ENCODE data around the gene THBS2. TPM values are rescaled to one million over a fixed set of nuclear protein-coding genes. Genes with fewer than 3 reads are reported as not detected.
"Not testable (repeated sequence)": the region's sequence is repeated elsewhere in the genome, so short reads cannot be mapped to it uniquely, and the experiment has no call there.

Gene THBS2
- total RNA-seq, 2 experiments from 2014 or later, result not detected

DNA sequence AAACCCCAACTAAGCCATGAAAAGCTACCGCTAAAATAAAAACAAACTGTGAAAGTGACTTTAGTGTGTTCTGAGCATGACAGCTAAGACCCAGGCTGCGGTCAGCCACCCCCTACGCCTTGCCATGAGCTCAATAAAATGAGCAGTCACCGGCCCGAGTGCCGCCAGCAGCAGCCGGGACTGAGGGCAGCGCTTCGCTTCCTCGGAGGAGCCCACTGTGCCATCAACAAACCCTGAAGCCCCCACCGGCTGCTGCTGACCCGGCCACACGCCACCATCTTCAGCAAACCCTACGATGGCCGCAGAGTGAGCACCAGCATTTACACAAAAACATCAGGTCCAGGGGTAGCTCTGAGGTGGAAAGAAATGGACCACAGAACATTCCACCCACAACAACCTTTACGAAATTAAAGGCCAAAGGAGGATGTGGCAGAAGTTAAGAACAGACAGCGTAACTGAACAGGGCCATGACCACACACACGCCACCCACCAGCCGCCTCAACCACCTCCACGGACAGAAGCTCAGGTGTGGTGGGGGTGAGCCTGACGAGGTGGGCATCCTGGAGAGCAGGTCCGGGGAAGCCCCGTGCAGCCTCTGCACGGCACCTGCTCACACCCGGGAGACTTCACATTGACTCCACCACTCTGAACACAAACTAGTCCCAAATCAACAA, 67.0 kb downstream of the THBS2 start:
- no peaks in the 10 kb centered on the region for H3K27me3 Mint-ChIP-seq

GRCh38 chr6:169185692-169186485, 67.8 kb downstream of the THBS2 start:
- no peak for DNase-seq
- Mint-ChIP-seq H3K9me3 (no peaks in the 10 kb centered on the region), H3K4me1 (peaks cover 5% of the 10 kb centered on the region), H3K4me3 (no peak overlapping the region), H3K36me3 (no peaks in the 10 kb centered on the region), H3K27me3 (no peaks in the 10 kb centered on the region), H3K27ac (no peak overlapping the region)

More for the DNA sequence above, 67.0 kb downstream of the THBS2 start:
- Mint-ChIP-seq H3K9me3 (no peaks in the 10 kb centered on the region), H3K4me3 (no peak overlapping the region), H3K27ac (no peak overlapping the region), H3K36me3 (no peaks in the 10 kb centered on the region), H3K4me1 (peaks cover 5% of the 10 kb centered on the region)
- DNase-seq, result no peak

- no peak for DNase-seq
- Mint-ChIP-seq H3K36me3 (no peaks in the 10 kb centered on the region), H3K9me3 (no peaks in the 10 kb centered on the region), H3K4me1 (peaks cover 5% of the 10 kb centered on the region), H3K27ac (no peak overlapping the region), H3K27me3 (no peaks in the 10 kb centered on the region), H3K4me3 (no peak overlapping the region)
Observed at GRCh38 chr6:169185011-169185521, 68.6 kb downstream of the THBS2 start.

DNA sequence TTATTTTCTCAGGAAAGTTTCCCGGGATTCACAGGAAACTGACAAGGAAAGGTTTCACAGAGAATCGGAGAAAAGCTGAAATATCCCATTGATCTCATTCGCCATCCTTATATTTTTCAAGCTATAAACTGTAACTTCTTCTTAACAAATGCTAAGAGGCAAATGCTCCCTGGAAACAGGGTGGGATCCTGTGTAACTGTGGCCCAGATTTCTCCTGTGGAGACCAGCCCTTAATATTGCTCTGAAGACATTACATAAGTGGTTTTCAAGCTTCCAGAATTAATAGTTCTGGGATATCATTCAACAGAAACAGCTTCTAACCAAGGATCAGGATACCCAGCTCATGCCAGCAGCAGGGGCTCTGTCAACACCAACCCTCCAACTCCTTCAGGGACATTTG, 69.2 kb downstream of the THBS2 start:
- no peak overlapping the region for H3K27ac Mint-ChIP-seq
- no peak overlapping the region for H3K4me3 Mint-ChIP-seq
- H3K9me3 Mint-ChIP-seq, result no peaks in the 10 kb centered on the region
- peaks cover 5% of the 10 kb centered on the region for H3K4me1 Mint-ChIP-seq
- no peak for DNase-seq
- no peaks in the 10 kb centered on the region for H3K36me3 Mint-ChIP-seq
- H3K27me3 Mint-ChIP-seq, result peaks cover 2% of the 10 kb centered on the region

- Mint-ChIP-seq H3K36me3 (no peaks in the 10 kb centered on the region), H3K4me1 (peaks cover 3% of the 10 kb centered on the region), H3K9me3 (no peaks in the 10 kb centered on the region), H3K27me3 (peaks cover 4% of the 10 kb centered on the region), H3K4me3 (no peak overlapping the region), H3K27ac (no peak overlapping the region)
- DNase-seq, result no peak
Observed at GRCh38 chr6:169183233-169183632, 70.4 kb downstream of the THBS2 start.

GRCh38 chr6:169179831-169180230, 73.8 kb downstream of the THBS2 start:
- DNase-seq, H3K4me1 Mint-ChIP-seq, H3K27me3 Mint-ChIP-seq, H3K9me3 Mint-ChIP-seq, H3K4me3 Mint-ChIP-seq, H3K36me3 Mint-ChIP-seq, H3K27ac Mint-ChIP-seq: not testable (repeated sequence)

- Mint-ChIP-seq H3K4me1 (no peaks in the 10 kb centered on the region), H3K27ac (no peak overlapping the region), H3K27me3 (peaks cover 7% of the 10 kb centered on the region), H3K4me3 (no peak overlapping the region), H3K9me3 (no peaks in the 10 kb centered on the region), H3K36me3 (no peaks in the 10 kb centered on the region)
- DNase-seq, result no peak
Observed at GRCh38 chr6:169177516-169178166, 76.0 kb downstream of the THBS2 start.

DNA sequence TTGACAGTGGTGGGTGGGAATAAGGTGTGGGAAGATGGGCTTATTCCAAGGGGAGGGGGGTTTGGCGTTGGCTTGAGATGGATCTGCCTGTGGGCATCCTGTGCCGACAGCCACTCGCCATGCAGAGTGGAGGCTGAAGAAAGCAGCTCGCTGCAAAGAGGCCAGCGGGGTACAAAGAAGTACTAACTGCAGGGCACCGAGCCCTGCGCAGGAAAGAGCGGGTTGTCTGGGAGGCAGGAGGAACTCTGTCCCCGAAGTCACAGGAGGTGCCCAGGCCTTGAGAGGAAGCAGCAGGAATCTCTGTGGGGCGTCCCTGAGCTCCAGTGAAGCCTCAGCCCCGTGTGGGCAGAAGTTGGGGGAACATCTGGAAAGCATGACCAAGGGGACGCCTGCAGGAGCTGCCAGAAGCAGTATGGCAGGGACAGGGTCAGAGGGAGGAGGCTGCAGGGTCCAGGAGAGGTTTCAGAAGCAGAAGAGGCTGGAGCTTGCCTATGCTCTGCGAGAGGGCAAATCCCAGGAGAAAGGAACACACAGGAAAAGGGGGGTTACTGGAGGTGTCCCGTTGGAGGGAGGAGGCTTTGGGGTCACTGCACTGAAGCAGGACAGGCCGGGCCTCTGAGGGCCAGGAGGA, 77.2 kb downstream of the THBS2 start:
- H3K9me3 Mint-ChIP-seq, result no peaks in the 10 kb centered on the region
- peaks cover 7% of the 10 kb centered on the region for H3K27me3 Mint-ChIP-seq
- no peak overlapping the region for H3K4me3 Mint-ChIP-seq
- no peaks in the 10 kb centered on the region for H3K36me3 Mint-ChIP-seq
- no peak for DNase-seq
- H3K27ac Mint-ChIP-seq, result no peak overlapping the region
- H3K4me1 Mint-ChIP-seq, result no peaks in the 10 kb centered on the region

- DNase-seq, result no peak
- H3K36me3 Mint-ChIP-seq, result no peaks in the 10 kb centered on the region
- no peak overlapping the region for H3K4me3 Mint-ChIP-seq
- H3K4me1 Mint-ChIP-seq, result no peaks in the 10 kb centered on the region
- H3K27me3 Mint-ChIP-seq, result peaks cover 7% of the 10 kb centered on the region
- H3K9me3 Mint-ChIP-seq, result no peaks in the 10 kb centered on the region
- H3K27ac Mint-ChIP-seq, result no peak overlapping the region
Observed at GRCh38 chr6:169175360-169175887, 78.2 kb downstream of the THBS2 start.

- Mint-ChIP-seq H3K9me3 (no peaks in the 10 kb centered on the region), H3K27ac (no peak overlapping the region), H3K36me3 (no peaks in the 10 kb centered on the region), H3K4me3 (no peak overlapping the region), H3K27me3 (peaks cover 7% of the 10 kb centered on the region), H3K4me1 (no peaks in the 10 kb centered on the region)
- DNase-seq, result no peak
Observed at GRCh38 chr6:169174516-169175359, 78.9 kb downstream of the THBS2 start.

DNA sequence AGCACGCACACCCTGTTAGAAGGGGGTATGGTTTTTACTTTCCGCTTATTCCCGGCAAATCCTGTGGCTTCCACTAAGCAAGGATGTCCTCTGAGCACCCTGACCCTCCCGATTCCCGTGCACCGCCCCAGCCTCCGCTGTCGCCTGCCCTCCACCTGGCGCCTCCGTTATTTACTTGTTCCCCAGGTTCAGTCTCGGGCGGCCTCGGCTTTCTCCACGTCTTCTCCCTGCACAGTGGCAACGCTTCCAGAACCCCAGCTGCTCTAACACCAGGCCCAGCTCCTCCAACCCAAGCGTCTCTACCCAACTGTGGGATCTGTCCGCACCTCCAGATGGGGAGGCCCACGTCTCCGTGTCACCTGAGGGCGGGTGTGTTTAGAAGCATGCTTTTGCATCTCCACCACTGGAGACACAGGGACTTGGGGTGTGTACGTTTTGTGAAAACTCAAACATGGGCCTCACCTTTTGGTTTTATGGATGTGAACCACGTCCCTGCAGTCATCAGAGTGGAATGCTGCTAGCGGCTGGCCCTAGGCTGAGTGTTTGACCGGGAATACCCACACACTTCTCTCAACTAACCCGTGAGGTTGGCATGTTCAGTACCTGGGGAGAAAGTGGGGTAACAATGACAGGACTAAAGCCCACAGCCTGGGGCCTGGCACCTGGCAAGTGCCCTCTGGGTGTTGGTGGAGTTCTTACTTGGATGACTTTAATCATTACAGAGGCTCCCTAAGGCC, 79.9 kb downstream of the THBS2 start:
- H3K9me3 Mint-ChIP-seq, result no peaks in the 10 kb centered on the region
- H3K27me3 Mint-ChIP-seq, result peaks cover 3% of the 10 kb centered on the region
- H3K4me1 Mint-ChIP-seq, result no peaks in the 10 kb centered on the region
- no peaks in the 10 kb centered on the region for H3K36me3 Mint-ChIP-seq
- no peak for DNase-seq
- no peak overlapping the region for H3K4me3 Mint-ChIP-seq
- no peak overlapping the region for H3K27ac Mint-ChIP-seq

DNA sequence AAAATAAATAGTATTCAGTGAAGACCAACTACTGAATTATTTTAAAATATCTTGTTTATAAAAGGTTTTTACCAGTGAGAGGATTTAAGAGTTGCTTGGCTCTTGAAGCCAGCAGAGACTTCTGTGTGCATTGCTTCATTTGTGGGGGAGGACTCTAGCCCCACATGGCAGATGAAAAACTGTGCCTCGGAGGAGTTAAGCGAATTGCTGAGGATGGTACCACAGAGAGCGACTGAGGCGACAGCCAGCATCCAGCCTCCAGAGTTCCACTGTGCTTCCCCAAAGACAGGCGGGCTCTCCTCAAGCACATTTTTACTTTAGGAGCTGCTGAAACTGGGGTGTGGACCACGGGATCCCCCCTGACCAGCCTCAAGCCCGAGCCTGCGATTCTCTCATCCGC, 80.7 kb downstream of the THBS2 start:
- Mint-ChIP-seq H3K4me1 (no peaks in the 10 kb centered on the region), H3K27ac (no peak overlapping the region), H3K4me3 (no peak overlapping the region), H3K36me3 (no peaks in the 10 kb centered on the region), H3K9me3 (no peaks in the 10 kb centered on the region), H3K27me3 (peaks cover 3% of the 10 kb centered on the region)
- DNase-seq, result no peak

DNA sequence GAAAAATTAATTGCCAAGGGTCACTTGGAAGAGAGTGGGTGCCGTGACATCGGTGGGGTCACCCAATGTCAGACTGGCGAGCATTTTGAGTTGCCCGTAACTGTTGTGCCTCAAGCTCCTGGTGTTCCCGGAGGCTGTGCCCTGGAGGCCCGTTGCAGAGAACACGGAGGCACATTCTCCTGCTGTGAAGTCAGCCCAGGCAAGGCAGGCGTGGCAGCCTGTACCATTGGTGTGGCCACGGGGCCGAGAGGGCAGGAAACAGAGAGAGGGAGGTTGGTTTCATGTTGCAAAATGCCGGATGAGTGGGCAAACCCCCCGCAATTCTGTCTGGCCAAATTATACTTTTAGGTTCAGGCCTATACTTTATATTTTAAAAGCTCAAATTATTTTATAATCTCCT, 81.2 kb downstream of the THBS2 start:
- H3K4me1 Mint-ChIP-seq, result no peaks in the 10 kb centered on the region
- H3K4me3 Mint-ChIP-seq, result no peak overlapping the region
- H3K36me3 Mint-ChIP-seq, result no peaks in the 10 kb centered on the region

GRCh38 chr6:169171951-169172350, 81.7 kb downstream of the THBS2 start:
- Mint-ChIP-seq H3K9me3 (no peaks in the 10 kb centered on the region), H3K27ac (no peak overlapping the region), H3K36me3 (no peaks in the 10 kb centered on the region), H3K4me1 (no peaks in the 10 kb centered on the region), H3K27me3 (peaks cover 3% of the 10 kb centered on the region), H3K4me3 (no peak overlapping the region)
- DNase-seq, result no peak

More for the DNA sequence above, 81.2 kb downstream of the THBS2 start:
- peaks cover 3% of the 10 kb centered on the region for H3K27me3 Mint-ChIP-seq
- no peak for DNase-seq
- H3K27ac Mint-ChIP-seq, result no peak overlapping the region
- no peaks in the 10 kb centered on the region for H3K9me3 Mint-ChIP-seq

Data from activated naive CD8-positive, alpha-beta T cell treated with anti-CD3 and anti-CD28 coated beads for 36 hours (primary cell).